ENCODE results near the gene RASSF4. TPM values are rescaled to one million over a fixed set of nuclear protein-coding genes. Genes with fewer than 3 reads are reported as not detected.

Gene RASSF4
- total RNA-seq, 1 donor from 2014 or later: 29.2 TPM

GRCh38 chr10:44972874-44973306 is 13.3 kb downstream of the RASSF4 start:
- Histone ChIP-seq H3K4me1 (peaks cover 36% of the 10 kb centered on the region), H3K36me3 (peaks cover 0 to 4% of the 10 kb centered on the region in 2 donors), H3K4me3 (no peak overlapping the region), H3K27me3 (no peaks in the 10 kb centered on the region), H3K27ac (no peak overlapping the region), H3K9me3 (no peaks in the 10 kb centered on the region)
- no peak for DNase-seq (ENCODE audit: extremely low spot score in 2 of 2)
- intact Hi-C loops (cut with DNase I): loop anchor here (5.0 kb wide), 1 partner anchor 41 kb away; no protein-coding TSS in a partner anchor
- TF ChIP-seq POLR2AphosphoS5 (IDR thresholded peaks at IDR 0.05; ENCODE audit: insufficient read depth in 1 of 2, low read depth in 1 of 2): no peak
- TF ChIP-seq, protein P1, sequence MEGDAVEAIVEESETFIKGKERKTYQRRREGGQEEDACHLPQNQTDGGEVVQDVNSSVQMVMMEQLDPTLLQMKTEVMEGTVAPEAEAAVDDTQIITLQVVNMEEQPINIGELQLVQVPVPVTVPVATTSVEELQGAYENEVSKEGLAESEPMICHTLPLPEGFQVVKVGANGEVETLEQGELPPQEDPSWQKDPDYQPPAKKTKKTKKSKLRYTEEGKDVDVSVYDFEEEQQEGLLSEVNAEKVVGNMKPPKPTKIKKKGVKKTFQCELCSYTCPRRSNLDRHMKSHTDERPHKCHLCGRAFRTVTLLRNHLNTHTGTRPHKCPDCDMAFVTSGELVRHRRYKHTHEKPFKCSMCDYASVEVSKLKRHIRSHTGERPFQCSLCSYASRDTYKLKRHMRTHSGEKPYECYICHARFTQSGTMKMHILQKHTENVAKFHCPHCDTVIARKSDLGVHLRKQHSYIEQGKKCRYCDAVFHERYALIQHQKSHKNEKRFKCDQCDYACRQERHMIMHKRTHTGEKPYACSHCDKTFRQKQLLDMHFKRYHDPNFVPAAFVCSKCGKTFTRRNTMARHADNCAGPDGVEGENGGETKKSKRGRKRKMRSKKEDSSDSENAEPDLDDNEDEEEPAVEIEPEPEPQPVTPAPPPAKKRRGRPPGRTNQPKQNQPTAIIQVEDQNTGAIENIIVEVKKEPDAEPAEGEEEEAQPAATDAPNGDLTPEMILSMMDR (IDR thresholded peaks at IDR 0.05): no peak
- no peak for TF ChIP-seq POLR2A (IDR thresholded peaks at IDR 0.05)

- intact Hi-C loops (cut with DNase I): loop anchor here (5.0 kb wide), 1 partner anchor 41 kb away; no protein-coding TSS in a partner anchor
Observed at GRCh38 chr10:44973323-44974081, 13.9 kb downstream of the RASSF4 start.

DNA sequence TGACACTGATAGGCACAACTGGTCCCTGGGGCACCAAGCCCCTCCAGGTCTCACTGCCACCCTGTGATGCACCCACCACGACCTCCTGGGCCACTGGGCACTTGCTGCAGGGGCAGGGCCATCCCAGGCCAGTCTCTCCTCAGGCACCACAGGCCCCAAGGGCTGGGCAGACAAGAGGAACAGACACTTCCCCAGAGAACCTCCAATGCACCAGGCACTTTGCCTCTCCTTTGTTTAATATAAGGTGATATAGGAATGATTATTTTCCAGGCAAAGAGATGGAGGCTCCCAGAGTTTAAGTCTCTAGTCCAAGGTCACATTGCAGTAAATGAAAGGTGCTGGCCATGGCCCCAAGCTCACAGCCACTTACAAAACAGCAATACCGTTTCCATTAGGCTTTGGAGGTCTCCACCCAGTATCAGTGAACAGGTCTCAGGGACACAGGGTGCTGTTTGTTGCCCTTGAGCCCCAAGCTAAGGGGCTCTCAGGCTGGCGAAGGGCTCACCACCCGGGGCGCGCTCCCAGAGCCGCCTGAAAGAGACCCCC is 14.6 kb downstream of the RASSF4 start:
- H3K27ac ChIP-seq: peak overlapping the region; percentile 95
- DNase-seq (ENCODE audit: extremely low spot score in 2 of 2): no peak
- no peaks in the 10 kb centered on the region for H3K27me3 ChIP-seq
- peaks cover 40% of the 10 kb centered on the region for H3K4me1 ChIP-seq
- intact Hi-C loops (cut with DNase I): loop anchor here (5.0 kb wide), 1 partner anchor 42 kb away; no protein-coding TSS in a partner anchor
- peaks cover 0 to 4% of the 10 kb centered on the region in 2 donors for H3K36me3 ChIP-seq
- TF ChIP-seq POLR2A (IDR thresholded peaks at IDR 0.05) (no peak), POLR2AphosphoS5 (IDR thresholded peaks at IDR 0.05; ENCODE audit: insufficient read depth in 1 of 2, low read depth in 1 of 2) (no peak)
- TF ChIP-seq, protein P1 (IDR thresholded peaks at IDR 0.05): no peak
- H3K9me3 ChIP-seq: no peaks in the 10 kb centered on the region
- H3K4me3 ChIP-seq: peak overlapping the region; percentile 41 to 54

More at GRCh38 chr10:44973323-44974081, 13.9 kb downstream of the RASSF4 start:
- TF ChIP-seq POLR2A (IDR thresholded peaks at IDR 0.05): no peak
- no peak for TF ChIP-seq POLR2AphosphoS5 (IDR thresholded peaks at IDR 0.05; ENCODE audit: insufficient read depth in 1 of 2, low read depth in 1 of 2)
- TF ChIP-seq, protein P1 (IDR thresholded peaks at IDR 0.05): no peak
- Histone ChIP-seq H3K4me3 (peak overlapping the region in 1 of 2 donors; percentile 41), H3K36me3 (peaks cover 0 to 4% of the 10 kb centered on the region in 2 donors), H3K27ac (peak overlapping the region; percentile 95), H3K9me3 (no peaks in the 10 kb centered on the region), H3K27me3 (no peaks in the 10 kb centered on the region), H3K4me1 (peaks cover 34% of the 10 kb centered on the region)
- no peak for DNase-seq (ENCODE audit: extremely low spot score in 2 of 2)

DNA sequence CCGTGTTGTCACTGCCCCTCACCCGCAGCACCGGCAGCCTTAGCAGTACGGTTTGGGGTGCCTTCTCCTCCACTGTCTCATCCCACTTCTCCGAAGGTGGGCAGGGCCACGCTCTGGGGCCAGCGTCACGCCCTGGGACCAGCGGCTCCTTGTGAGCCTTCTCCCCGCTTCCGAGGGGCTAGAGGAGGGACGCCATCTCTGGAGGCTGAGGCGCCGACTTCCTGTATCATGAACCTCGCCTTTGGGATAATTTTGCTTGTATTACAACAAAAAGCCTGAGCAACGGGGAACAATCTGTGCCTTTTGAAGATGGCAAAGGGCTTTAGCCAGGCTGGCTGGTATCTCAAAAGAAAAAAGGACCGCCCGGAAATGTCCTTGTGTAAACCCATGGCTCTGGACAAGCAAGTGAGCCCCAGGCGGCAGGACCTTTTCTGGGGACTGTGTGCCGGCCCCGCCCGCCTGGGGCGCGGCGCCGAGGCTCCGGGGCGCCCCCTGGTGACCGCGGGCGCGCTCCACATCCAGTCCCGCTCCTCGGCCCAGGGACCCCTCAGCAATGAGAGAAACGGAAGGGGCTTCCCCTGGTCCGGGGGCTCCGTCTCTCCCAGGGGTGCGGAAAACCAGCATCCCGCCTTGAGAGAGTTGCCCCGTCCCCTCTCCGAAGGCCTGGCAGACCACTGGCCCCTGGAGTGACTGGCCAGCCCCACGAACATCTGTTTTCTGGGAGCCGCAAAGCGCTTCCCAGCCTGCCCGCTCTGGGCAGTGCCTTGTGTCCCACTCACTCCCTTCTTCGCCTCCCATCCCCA is 15.2 kb downstream of the RASSF4 start:
- H3K9me3 ChIP-seq: no peaks in the 10 kb centered on the region
- TF ChIP-seq POLR2AphosphoS5 (IDR thresholded peaks at IDR 0.05; ENCODE audit: insufficient read depth in 1 of 2, low read depth in 1 of 2): peak in 1 of 2 donors; percentile 46
- TF ChIP-seq, protein P1 (IDR thresholded peaks at IDR 0.05): peak; percentile 65 to 99 (median 97)
- no peak for TF ChIP-seq POLR2A (IDR thresholded peaks at IDR 0.05)
- peak overlapping the region; percentile 95 for H3K27ac ChIP-seq
- peaks cover 0 to 4% of the 10 kb centered on the region in 2 donors for H3K36me3 ChIP-seq
- peak overlapping the region; percentile 41 to 54 for H3K4me3 ChIP-seq
- intact Hi-C loops (cut with DNase I): loop anchor here (5.0 kb wide), 1 partner anchor 43 kb away; no protein-coding TSS in a partner anchor
- no peak for DNase-seq (ENCODE audit: extremely low spot score in 2 of 2)
- H3K27me3 ChIP-seq: no peaks in the 10 kb centered on the region
- H3K4me1 ChIP-seq: peaks cover 47% of the 10 kb centered on the region
